ENCODE results near the gene CREB5.

GRCh38 chr7:28472332-28472731, 60.0 kb downstream of the CREB5 start:
- TF ChIP-seq CTCF (conservative IDR thresholded peaks at IDR 0.05; ENCODE audit: low read depth in 2 of 2) (no peak), ZNF331 (CRISPR knock-in tag; IDR thresholded peaks at IDR 0.05; ENCODE audit: low read depth) (no peak), POLR2AphosphoS5 (IDR thresholded peaks at IDR 0.05; ENCODE audit: low read depth) (no peak), EZH2 (IDR thresholded peaks at IDR 0.05; ENCODE audit: low read depth, unreplicated experiment) (no peak)
